ENCODE data around the gene PCDHGB3. TPM values are rescaled to one million over a fixed set of nuclear protein-coding genes. Genes with fewer than 3 reads are reported as not detected.
A peak's percentile ranks its signal among the peaks of the same experiment; 100 is the strongest.

PCDHGB3 gene
- total RNA-seq, 4 donors from 2014 or later, result 3.0 to 7.9 (median 4.8) TPM

GRCh38 chr5:141349917-141350619, 20.0 kb upstream of the PCDHGB3 start, which contains the start of gene PCDHGB1:
PCDHGB1 (plus strand) TSS chr5:141350099; CDS start chr5:141350261, 162 bp downstream.
- TF ChIP-seq POLR2A (IDR thresholded peaks at IDR 0.05), result no peak
- TF ChIP-seq, protein P1, sequence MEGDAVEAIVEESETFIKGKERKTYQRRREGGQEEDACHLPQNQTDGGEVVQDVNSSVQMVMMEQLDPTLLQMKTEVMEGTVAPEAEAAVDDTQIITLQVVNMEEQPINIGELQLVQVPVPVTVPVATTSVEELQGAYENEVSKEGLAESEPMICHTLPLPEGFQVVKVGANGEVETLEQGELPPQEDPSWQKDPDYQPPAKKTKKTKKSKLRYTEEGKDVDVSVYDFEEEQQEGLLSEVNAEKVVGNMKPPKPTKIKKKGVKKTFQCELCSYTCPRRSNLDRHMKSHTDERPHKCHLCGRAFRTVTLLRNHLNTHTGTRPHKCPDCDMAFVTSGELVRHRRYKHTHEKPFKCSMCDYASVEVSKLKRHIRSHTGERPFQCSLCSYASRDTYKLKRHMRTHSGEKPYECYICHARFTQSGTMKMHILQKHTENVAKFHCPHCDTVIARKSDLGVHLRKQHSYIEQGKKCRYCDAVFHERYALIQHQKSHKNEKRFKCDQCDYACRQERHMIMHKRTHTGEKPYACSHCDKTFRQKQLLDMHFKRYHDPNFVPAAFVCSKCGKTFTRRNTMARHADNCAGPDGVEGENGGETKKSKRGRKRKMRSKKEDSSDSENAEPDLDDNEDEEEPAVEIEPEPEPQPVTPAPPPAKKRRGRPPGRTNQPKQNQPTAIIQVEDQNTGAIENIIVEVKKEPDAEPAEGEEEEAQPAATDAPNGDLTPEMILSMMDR (IDR thresholded peaks at IDR 0.05), result no peak
- intact Hi-C loops (cut with DNase I; ENCODE audit: low total_unique reads), result loop anchor here (2.0 kb wide), 1 partner anchor 49 kb away; no protein-coding TSS in a partner anchor
- WGBS, 2 donors, result 21 to 25% methylated on average over 29 of the region's 29 CpGs
- DNase-seq (ENCODE audit: low spot score in 2 of 2), result peak in 1 of 2 donors; percentile 82
- H3K4me3 ChIP-seq (ENCODE audit: low read depth, poor library complexity, severe bottlenecking), result no peak within 1 kb of the TSS

- no peak for TF ChIP-seq POLR2A (IDR thresholded peaks at IDR 0.05)
- TF ChIP-seq, protein P1 (IDR thresholded peaks at IDR 0.05), result no peak
- WGBS, 2 donors, result 40 to 50% methylated on average over 17 to 22 of the region's 36 CpGs
- no peak for DNase-seq (ENCODE audit: low spot score in 2 of 2)
- no peak overlapping the region for H3K4me3 ChIP-seq (ENCODE audit: low read depth, poor library complexity, severe bottlenecking)
- intact Hi-C loops (cut with DNase I; ENCODE audit: low total_unique reads), result no loop called here
These were observed 18.5 kb upstream of the PCDHGB3 start for GRCh38 chr5:141351591-141351990.

DNA sequence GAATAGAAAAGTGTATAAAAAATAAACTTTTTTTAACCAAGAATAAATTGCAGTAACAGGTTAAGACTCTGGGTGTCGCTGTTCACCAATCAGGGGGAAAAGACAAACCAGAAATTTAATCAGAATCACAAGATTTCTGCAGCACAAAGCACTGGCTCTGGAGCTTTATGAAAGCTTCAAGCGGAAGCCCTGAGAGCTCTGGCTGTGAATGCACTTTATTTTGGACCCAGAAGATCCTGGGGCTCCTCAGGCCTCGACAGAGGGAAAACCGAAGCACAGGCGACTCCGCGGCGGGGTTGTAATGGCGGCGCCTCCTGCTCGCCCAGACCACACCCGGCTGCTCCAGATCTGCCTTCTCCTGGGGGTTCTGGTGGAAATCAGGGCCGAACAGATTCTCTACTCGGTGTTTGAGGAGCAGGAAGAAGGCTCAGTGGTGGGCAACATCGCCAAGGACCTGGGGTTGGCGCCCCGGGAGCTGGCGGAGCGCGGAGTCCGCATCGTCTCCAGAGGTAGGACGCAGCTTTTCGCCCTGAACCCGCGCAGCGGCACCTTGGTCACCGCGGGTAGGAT, 15.1 kb upstream of the PCDHGB3 start, which contains the start of gene PCDHGA4:
Gene PCDHGA4, plus strand, starts transcription at position 122 of the 570 bp plus-strand sequence. Its CDS starts 87 bp downstream, at position 209.
- TF ChIP-seq POLR2A (IDR thresholded peaks at IDR 0.05), result no peak
- TF ChIP-seq, protein P1 (IDR thresholded peaks at IDR 0.05), result no peak
- 17 to 21% methylated on average over 18 to 28 of the region's 29 CpGs for WGBS, 2 donors
- intact Hi-C loops (cut with DNase I; ENCODE audit: low total_unique reads), result no loop called here
- DNase-seq (ENCODE audit: low spot score in 2 of 2), result no peak
- H3K4me3 ChIP-seq (ENCODE audit: low read depth, poor library complexity, severe bottlenecking), result no peak within 1 kb of the TSS

GRCh38 chr5:141355641-141356040, 14.4 kb upstream of the PCDHGB3 start:
- TF ChIP-seq, protein P1 (IDR thresholded peaks at IDR 0.05), result no peak
- no peak for TF ChIP-seq POLR2A (IDR thresholded peaks at IDR 0.05)
- H3K4me3 ChIP-seq (ENCODE audit: low read depth, poor library complexity, severe bottlenecking), result no peak overlapping the region
- WGBS, 2 donors, result 54 to 56% methylated on average over 24 of the region's 24 CpGs
- DNase-seq (ENCODE audit: low spot score in 2 of 2), result no peak
- intact Hi-C loops (cut with DNase I; ENCODE audit: low total_unique reads), result no loop called here

DNA sequence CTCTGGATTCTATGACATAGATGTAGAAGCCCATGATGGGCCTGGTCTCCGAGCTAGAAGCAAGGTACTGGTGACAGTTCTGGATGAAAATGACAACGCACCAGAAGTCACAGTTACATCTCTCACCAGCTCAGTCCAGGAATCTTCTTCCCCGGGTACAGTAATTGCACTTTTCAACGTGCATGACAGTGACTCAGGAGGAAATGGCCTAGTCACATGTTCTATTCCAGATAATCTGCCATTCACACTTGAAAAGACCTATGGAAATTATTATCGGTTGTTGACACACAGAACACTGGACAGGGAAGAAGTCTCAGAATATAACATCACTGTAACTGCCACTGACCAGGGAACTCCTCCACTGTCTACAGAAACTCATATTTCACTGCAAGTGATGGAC, 13.9 kb upstream of the PCDHGB3 start:
- H3K4me3 ChIP-seq (ENCODE audit: low read depth, poor library complexity, severe bottlenecking), result no peak overlapping the region
- 76 to 77% methylated on average over 5 of the region's 5 CpGs for WGBS, 2 donors
- intact Hi-C loops (cut with DNase I; ENCODE audit: low total_unique reads), result no loop called here
- no peak for TF ChIP-seq POLR2A (IDR thresholded peaks at IDR 0.05)
- TF ChIP-seq, protein P1 (IDR thresholded peaks at IDR 0.05), result no peak
- no peak for DNase-seq (ENCODE audit: low spot score in 2 of 2)

Data from lower leg skin (tissue), 4 donors.